CD4-positive, alpha-beta memory T cell (primary cell): Measurements from ENCODE around the gene PNPO. TPM values are rescaled to one million over a fixed set of nuclear protein-coding genes. Genes with fewer than 3 reads are reported as not detected.
"Not testable (repeated sequence)": the region's sequence is repeated elsewhere in the genome, so short reads cannot be mapped to it uniquely, and the experiment has no call there.

Experiments used
- CTCF ChIA-PET: fragments of 350-600 bp; sonication (Branson Sonifier 250); formaldehyde crosslinking; loops from one replicate; lab custom pipeline; 2021; ENCODE audit warnings: inconsistent platforms; ENCODE audit not compliant: partially characterized antibody; lab: Charles Lee
- POLR2A ChIA-PET: fragments of 350-600 bp; sonication (Branson Sonifier 250); formaldehyde crosslinking; loops from one replicate; lab custom pipeline; 2021; ENCODE audit not compliant: partially characterized antibody; lab: Charles Lee
- DNase-seq, 5 donors: peaks; one replicate each; pipeline versions ENCODE4 v3.0.0 to v3.0.0-alpha.2; 2020 to 2022; ENCODE audit warnings: mixed read lengths in 1 of 5
- H3K27ac ChIP-seq: one replicate; pipeline ENCODE4 v1.7.0; 2013; ENCODE audit warnings: low read depth, low read length
- H3K27me3 ChIP-seq: 2 replicates; pipeline ENCODE4 v1.7.0; 2013; ENCODE audit warnings: mild to moderate bottlenecking, low read length, moderate library complexity; ENCODE audit not compliant: insufficient read depth
- H3K36me3 ChIP-seq: 2 replicates; pipeline ENCODE4 v1.7.0; 2013; ENCODE audit warnings: mild to moderate bottlenecking, low read length, moderate library complexity; ENCODE audit not compliant: insufficient read depth
- H3K4me1 ChIP-seq: 2 replicates; pipeline ENCODE4 v1.7.0; 2013; ENCODE audit warnings: mild to moderate bottlenecking, low read length, moderate library complexity; ENCODE audit not compliant: insufficient read depth
- H3K4me3 ChIP-seq, 2 donors: one replicate each; pipeline ENCODE4 v1.7.0; 2013; ENCODE audit warnings: low read length in 2 of 2, mild to moderate bottlenecking in 1 of 2
- H3K9me3 ChIP-seq, 2 donors: one replicate each; pipeline ENCODE4 v1.7.0; 2013; ENCODE audit warnings: low read length in 2 of 2, control low read depth in 1 of 2; ENCODE audit not compliant: control insufficient read depth in 1 of 2
- H3K27ac Mint-ChIP-seq, 7 donors: one replicate each; pipeline ENCODE4 v1.8.0; 2020 to 2021; ENCODE audit warnings: mixed read lengths in 7 of 7, mild to moderate bottlenecking in 6 of 7, inconsistent platforms in 3 of 7, moderate library complexity in 3 of 7
- H3K27me3 Mint-ChIP-seq, 2 donors: one replicate each; pipeline ENCODE4 v1.8.0; 2020 to 2021; ENCODE audit warnings: mixed read lengths in 2 of 2
- H3K36me3 Mint-ChIP-seq, 2 donors: one replicate each; pipeline ENCODE4 v1.8.0; 2020 to 2021; ENCODE audit warnings: mixed read lengths in 2 of 2, inconsistent platforms in 1 of 2, mild to moderate bottlenecking in 1 of 2
- H3K4me1 Mint-ChIP-seq, 4 donors: one replicate each; pipeline ENCODE4 v1.8.0; 2020 to 2021; ENCODE audit warnings: mixed read lengths in 4 of 4, mild to moderate bottlenecking in 1 of 4
- H3K4me3 Mint-ChIP-seq, 8 donors: one replicate each; pipeline ENCODE4 v1.8.0; 2020 to 2021; ENCODE audit warnings: mixed read lengths in 8 of 8, mild to moderate bottlenecking in 7 of 8, moderate library complexity in 6 of 8, inconsistent platforms in 3 of 8
- H3K9me3 Mint-ChIP-seq, 8 donors: one replicate each; pipeline ENCODE4 v1.8.0; 2020 to 2021; ENCODE audit warnings: mixed read lengths in 8 of 8, mild to moderate bottlenecking in 5 of 8, inconsistent platforms in 3 of 8, moderate library complexity in 1 of 8
- intact Hi-C: fragments of 100-400 bp; cut with micrococcal nuclease; formaldehyde crosslinking; loops from one replicate; pipeline ENCODE4 v1.15.1; 2023
- polyA plus RNA-seq, 2 donors: library from polyadenylated mRNA; unstranded; fragments of 300-500 nt; fragmentation: Illumina TruSeq; gene quantifications; one replicate each; pipeline ENCODE4 v1.2.3, GENCODE V29; 2021
- total RNA-seq, 2 experiments: library from RNA; stranded (reverse); gene quantifications; one replicate each; pipeline ENCODE4 v1.2.3, GENCODE V29; 2021

The PNPO gene
- total and polyA plus RNA-seq, 4 experiments from 2014 or later = 12.1 to 23.4 (median 16.0) TPM

DNA sequence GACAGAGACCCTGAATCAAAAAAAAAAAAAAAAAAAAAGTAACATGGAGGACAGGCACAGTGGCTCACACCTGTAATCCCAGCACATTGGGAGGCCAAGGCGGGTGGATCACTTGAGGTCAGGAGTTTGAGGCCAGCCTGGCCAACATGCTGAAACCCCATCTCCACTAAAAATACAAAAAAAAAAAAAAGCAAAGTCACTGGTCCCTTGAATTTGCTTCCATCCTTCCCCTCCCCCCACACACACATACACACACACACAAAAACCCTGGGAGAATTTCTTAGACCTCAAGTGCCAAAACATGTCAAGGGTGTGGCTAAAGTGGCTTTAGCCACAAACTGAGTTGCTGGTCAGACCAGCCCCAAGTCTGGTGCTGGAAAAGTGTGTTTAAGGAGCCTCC, 47.1 kb downstream of the PNPO start:
- CTCF ChIA-PET = interaction anchor here (0.8 to 2.4 kb wide), 2 partner anchors 18 to 144 kb away, joined by 3 to 7 read pairs; partner anchors contain the start of gene CDK5RAP3
- H3K27me3 ChIP-seq, H3K36me3 ChIP-seq, H3K4me1 ChIP-seq, POLR2A ChIA-PET, H3K4me3 Mint-ChIP-seq, intact Hi-C loops, H3K27ac ChIP-seq, H3K4me3 ChIP-seq, H3K27ac Mint-ChIP-seq, H3K27me3 Mint-ChIP-seq, DNase-seq, H3K9me3 Mint-ChIP-seq, H3K9me3 ChIP-seq: not testable (repeated sequence)
- peaks cover 0 to 12% (median 3%) of the 10 kb centered on the region in 4 donors for H3K4me1 Mint-ChIP-seq
- H3K36me3 Mint-ChIP-seq = peaks cover 5 to 13% of the 10 kb centered on the region in 2 donors

DNA sequence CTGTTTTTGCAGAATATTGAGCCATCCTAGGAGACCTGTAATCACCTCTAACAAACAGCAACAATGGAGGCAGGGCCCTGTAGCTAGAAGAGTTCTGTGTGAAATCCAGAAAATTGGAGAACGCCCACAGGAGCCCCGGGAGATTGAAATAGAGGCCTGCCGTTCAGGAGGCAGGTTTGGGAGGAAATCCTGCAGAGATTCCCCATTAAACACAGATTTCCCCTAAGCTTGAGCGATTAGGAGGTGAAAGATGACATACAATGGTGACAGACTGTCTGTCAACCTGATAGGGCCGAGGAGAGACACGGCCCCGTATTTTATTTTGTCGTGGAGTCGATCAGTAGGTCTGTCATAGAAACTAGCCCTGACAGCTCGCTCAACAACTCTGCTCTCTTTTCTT, 47.8 kb downstream of the PNPO start:
- H3K4me1 Mint-ChIP-seq = peaks cover 0 to 12% (median 3%) of the 10 kb centered on the region in 4 donors
- peak overlapping the region in 1 of 7 donors; percentile 19 for H3K27ac Mint-ChIP-seq
- no peak overlapping the region for H3K4me3 ChIP-seq
- ChIA-PET POLR2A (no interaction called here), CTCF (interaction anchor here (0.8 to 2.4 kb wide), 2 partner anchors 18 to 143 kb away, joined by 3 to 7 read pairs; partner anchors contain the start of gene CDK5RAP3)
- no peak overlapping the region for H3K4me3 Mint-ChIP-seq
- intact Hi-C loops = no loop called here
- no peaks in the 10 kb centered on the region for H3K4me1 ChIP-seq
- DNase-seq = no peak
- H3K27me3 ChIP-seq = no peaks in the 10 kb centered on the region
- no peaks in the 10 kb centered on the region for H3K36me3 ChIP-seq
- H3K27ac ChIP-seq = no peak overlapping the region
- H3K27me3 Mint-ChIP-seq = no peaks in the 10 kb centered on the region
- H3K9me3 Mint-ChIP-seq = no peaks in the 10 kb centered on the region
- no peaks in the 10 kb centered on the region for H3K9me3 ChIP-seq
- peaks cover 0 to 6% of the 10 kb centered on the region in 2 donors for H3K36me3 Mint-ChIP-seq

DNA sequence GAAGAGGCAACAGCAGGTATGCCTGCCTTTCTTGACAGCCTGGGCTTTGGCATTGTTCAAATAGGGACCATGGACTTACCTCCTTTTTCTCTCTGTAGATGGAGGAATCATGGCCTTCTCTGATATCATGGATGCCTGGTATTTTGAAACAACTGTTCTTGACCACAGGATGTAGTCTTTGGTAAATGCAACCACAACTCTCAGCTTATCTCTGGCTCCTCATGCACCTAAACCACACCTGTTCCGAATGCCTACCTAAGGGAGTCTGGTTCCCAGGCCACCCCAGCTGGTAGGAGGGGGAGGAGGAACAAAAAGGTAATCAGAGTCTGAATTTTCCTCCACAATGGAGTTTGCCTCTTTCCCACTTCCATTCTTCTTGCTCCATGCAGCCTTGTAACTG, 48.3 kb downstream of the PNPO start:
- no peak for DNase-seq
- no peak overlapping the region for H3K27ac ChIP-seq
- intact Hi-C loops = no loop called here
- Mint-ChIP-seq H3K9me3 (no peaks in the 10 kb centered on the region), H3K4me1 (peaks cover 0 to 12% (median 3%) of the 10 kb centered on the region in 4 donors), H3K4me3 (no peak overlapping the region), H3K27ac (no peak overlapping the region), H3K27me3 (peaks cover 0 to 2% of the 10 kb centered on the region in 2 donors), H3K36me3 (peaks cover 0 to 3% of the 10 kb centered on the region in 2 donors)
- H3K36me3 ChIP-seq = no peaks in the 10 kb centered on the region
- H3K9me3 ChIP-seq = no peaks in the 10 kb centered on the region
- H3K4me3 ChIP-seq = no peak overlapping the region
- no peaks in the 10 kb centered on the region for H3K27me3 ChIP-seq
- POLR2A ChIA-PET = no interaction called here
- CTCF ChIA-PET = interaction anchor here (2.4 kb wide), 1 partner anchor 19 kb away, joined by 7 read pairs; the partner anchor contains the start of gene CDK5RAP3
- no peaks in the 10 kb centered on the region for H3K4me1 ChIP-seq

GRCh38 chr17:47990962-47991731, 49.8 kb downstream of the PNPO start:
- ChIA-PET CTCF (interaction anchor here (1.1 kb wide), 1 partner anchor 44 kb away, joined by 3 read pairs; no protein-coding TSS in a partner anchor), POLR2A (no interaction called here)
- Histone ChIP-seq H3K36me3 (no peaks in the 10 kb centered on the region), H3K27me3 (no peaks in the 10 kb centered on the region), H3K4me1 (no peaks in the 10 kb centered on the region), H3K9me3 (no peaks in the 10 kb centered on the region), H3K27ac (no peak overlapping the region), H3K4me3 (no peak overlapping the region)
- peaks cover 0 to 12% (median 3%) of the 10 kb centered on the region in 4 donors for H3K4me1 Mint-ChIP-seq
- no peak overlapping the region for H3K27ac Mint-ChIP-seq
- intact Hi-C loops = no loop called here
- peaks cover 0 to 2% of the 10 kb centered on the region in 2 donors for H3K27me3 Mint-ChIP-seq
- no peak overlapping the region for H3K4me3 Mint-ChIP-seq
- H3K9me3 Mint-ChIP-seq = no peaks in the 10 kb centered on the region
- DNase-seq = no peak
- no peaks in the 10 kb centered on the region for H3K36me3 Mint-ChIP-seq

DNA sequence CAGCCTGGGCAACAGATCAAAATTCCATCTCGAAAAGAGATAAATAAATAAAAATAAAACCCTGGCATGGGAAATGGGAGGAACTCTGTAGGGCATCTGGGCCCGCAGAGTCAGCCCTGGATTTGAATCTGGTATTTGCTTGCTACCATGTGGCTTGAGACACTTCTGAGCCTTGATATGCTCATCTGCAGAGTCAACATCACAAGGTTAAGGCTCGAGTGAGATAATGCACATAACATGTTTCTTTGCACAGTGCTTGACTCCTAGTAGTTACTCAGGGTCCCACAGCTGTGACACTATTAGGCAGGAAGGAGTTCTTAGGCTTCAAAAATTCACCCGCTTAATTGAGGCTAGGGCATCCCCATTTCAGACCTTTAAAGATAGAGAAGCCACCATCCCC, 50.8 kb downstream of the PNPO start:
- H3K9me3 Mint-ChIP-seq = no peaks in the 10 kb centered on the region
- no peak overlapping the region for H3K4me3 ChIP-seq
- no peaks in the 10 kb centered on the region for H3K4me1 ChIP-seq
- DNase-seq = no peak
- H3K36me3 ChIP-seq = no peaks in the 10 kb centered on the region
- no peaks in the 10 kb centered on the region for H3K27me3 ChIP-seq
- peaks cover 0 to 12% (median 3%) of the 10 kb centered on the region in 4 donors for H3K4me1 Mint-ChIP-seq
- H3K27me3 Mint-ChIP-seq = peaks cover 0 to 5% of the 10 kb centered on the region in 2 donors
- no peak overlapping the region for H3K27ac ChIP-seq
- H3K4me3 Mint-ChIP-seq = no peak overlapping the region
- no peak overlapping the region for H3K27ac Mint-ChIP-seq
- ChIA-PET CTCF (no interaction called here), POLR2A (no interaction called here)
- H3K36me3 Mint-ChIP-seq = no peaks in the 10 kb centered on the region
- H3K9me3 ChIP-seq = no peaks in the 10 kb centered on the region
- intact Hi-C loops = no loop called here

GRCh38 chr17:47993031-47993564, 51.7 kb downstream of the PNPO start:
- Histone ChIP-seq H3K27ac (no peak overlapping the region), H3K4me1 (no peaks in the 10 kb centered on the region), H3K36me3 (no peaks in the 10 kb centered on the region), H3K27me3 (no peaks in the 10 kb centered on the region), H3K4me3 (no peak overlapping the region), H3K9me3 (no peaks in the 10 kb centered on the region)
- CTCF ChIA-PET = interaction anchor here (1.5 kb wide), 2 partner anchors 15 to 22 kb away, joined by 3 to 4 read pairs; partner anchors contain the start of gene CDK5RAP3
- POLR2A ChIA-PET = no interaction called here
- no peak for DNase-seq
- H3K4me3 Mint-ChIP-seq = no peak overlapping the region
- H3K36me3 Mint-ChIP-seq = no peaks in the 10 kb centered on the region
- H3K4me1 Mint-ChIP-seq = peaks cover 0 to 12% (median 3%) of the 10 kb centered on the region in 4 donors
- no peaks in the 10 kb centered on the region for H3K9me3 Mint-ChIP-seq
- no peak overlapping the region for H3K27ac Mint-ChIP-seq
- intact Hi-C loops = no loop called here
- H3K27me3 Mint-ChIP-seq = peaks cover 0 to 5% of the 10 kb centered on the region in 2 donors

DNA sequence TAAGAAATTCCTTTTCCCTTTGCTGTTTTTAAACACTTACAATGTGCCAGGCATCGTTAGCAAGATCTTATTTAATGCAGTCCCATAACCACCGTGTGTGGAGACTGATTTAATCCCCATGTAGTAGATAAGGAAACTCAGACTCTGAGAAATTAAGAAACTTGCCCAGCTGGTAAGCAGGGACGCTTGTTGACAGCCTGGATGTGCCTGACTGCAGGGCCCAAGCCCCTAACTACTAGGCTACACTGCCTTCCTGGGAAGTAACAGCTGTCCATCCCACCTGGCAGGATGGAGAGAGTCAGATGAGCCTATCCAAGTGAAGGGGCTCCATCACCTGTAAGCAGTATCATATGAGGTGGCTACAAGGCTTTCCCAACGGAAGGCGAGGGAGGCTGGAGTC, 52.6 kb downstream of the PNPO start:
- ChIA-PET CTCF (interaction anchor here (1.5 kb wide), 2 partner anchors 15 to 23 kb away, joined by 3 to 4 read pairs; partner anchors contain the start of gene CDK5RAP3), POLR2A (no interaction called here)
- H3K4me3 Mint-ChIP-seq = no peak overlapping the region
- H3K4me1 Mint-ChIP-seq = peaks cover 0 to 11% (median 3%) of the 10 kb centered on the region in 4 donors
- Histone ChIP-seq H3K36me3 (no peaks in the 10 kb centered on the region), H3K27ac (no peak overlapping the region), H3K4me1 (no peaks in the 10 kb centered on the region), H3K4me3 (no peak overlapping the region), H3K27me3 (no peaks in the 10 kb centered on the region), H3K9me3 (no peaks in the 10 kb centered on the region)
- no peaks in the 10 kb centered on the region for H3K36me3 Mint-ChIP-seq
- DNase-seq = no peak
- peaks cover 0 to 5% of the 10 kb centered on the region in 2 donors for H3K27me3 Mint-ChIP-seq
- H3K27ac Mint-ChIP-seq = no peak overlapping the region
- intact Hi-C loops = no loop called here
- H3K9me3 Mint-ChIP-seq = no peaks in the 10 kb centered on the region
